SU-DHL-6 (cell line): ENCODE measurements around the gene KCNE2.

Experiments
- EZH2phosphoT487 ChIP-seq: fragments of 200-600 bp; sonication (generic), shearing (Covaris generic); conservative IDR thresholded peaks from 2 replicates; pipeline ENCODE4 v1.6.1; 2018; ENCODE audit warnings: mild to moderate bottlenecking, antibody characterized with exemption, low read length, moderate library complexity, mixed read lengths
- TF ChIP-seq, protein P1 (sequence below): fragments of 200-600 bp; sonication (generic); IDR thresholded peaks from one replicate; pipeline ENCODE4 v1.5.1; 2017; ENCODE audit warnings: antibody characterized with exemption, mild to moderate bottlenecking, low read length, moderate library complexity; ENCODE audit not compliant: insufficient read depth, poor library complexity, severe bottlenecking

DNA sequence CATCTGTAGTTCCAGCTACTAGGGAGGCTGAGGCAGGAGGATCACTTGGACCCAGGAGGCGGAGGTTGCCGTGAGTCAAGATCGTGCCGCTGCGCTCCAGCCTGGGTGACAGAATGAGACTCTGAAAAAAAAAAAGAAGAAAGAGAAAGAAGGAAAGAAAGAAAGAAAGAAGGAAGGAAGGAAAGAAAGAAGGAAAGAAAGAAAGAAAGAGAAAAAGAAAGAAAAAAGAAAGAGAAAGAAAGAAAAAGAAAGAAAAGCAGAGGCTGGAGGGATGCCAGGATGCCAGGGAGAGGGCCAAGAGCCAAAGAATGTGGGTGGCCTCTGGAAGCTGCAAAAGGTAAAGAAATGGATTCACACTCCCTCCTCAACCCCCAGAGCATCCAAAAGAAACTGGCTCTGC lies 8.2 kb upstream of the KCNE2 start:
- TF ChIP-seq, protein P1, sequence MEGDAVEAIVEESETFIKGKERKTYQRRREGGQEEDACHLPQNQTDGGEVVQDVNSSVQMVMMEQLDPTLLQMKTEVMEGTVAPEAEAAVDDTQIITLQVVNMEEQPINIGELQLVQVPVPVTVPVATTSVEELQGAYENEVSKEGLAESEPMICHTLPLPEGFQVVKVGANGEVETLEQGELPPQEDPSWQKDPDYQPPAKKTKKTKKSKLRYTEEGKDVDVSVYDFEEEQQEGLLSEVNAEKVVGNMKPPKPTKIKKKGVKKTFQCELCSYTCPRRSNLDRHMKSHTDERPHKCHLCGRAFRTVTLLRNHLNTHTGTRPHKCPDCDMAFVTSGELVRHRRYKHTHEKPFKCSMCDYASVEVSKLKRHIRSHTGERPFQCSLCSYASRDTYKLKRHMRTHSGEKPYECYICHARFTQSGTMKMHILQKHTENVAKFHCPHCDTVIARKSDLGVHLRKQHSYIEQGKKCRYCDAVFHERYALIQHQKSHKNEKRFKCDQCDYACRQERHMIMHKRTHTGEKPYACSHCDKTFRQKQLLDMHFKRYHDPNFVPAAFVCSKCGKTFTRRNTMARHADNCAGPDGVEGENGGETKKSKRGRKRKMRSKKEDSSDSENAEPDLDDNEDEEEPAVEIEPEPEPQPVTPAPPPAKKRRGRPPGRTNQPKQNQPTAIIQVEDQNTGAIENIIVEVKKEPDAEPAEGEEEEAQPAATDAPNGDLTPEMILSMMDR: no peak
- no peak for TF ChIP-seq EZH2phosphoT487
